ENCODE measurements around the gene ATP11B.
A peak's percentile ranks its signal among the peaks of the same experiment; 100 is the strongest.
"Not testable (repeated sequence)": the region's sequence is repeated elsewhere in the genome, so short reads cannot be mapped to it uniquely, and the experiment has no call there.

The ATP11B gene

GRCh38 chr3:182843478-182843877 is 50.2 kb downstream of the ATP11B start:
- DNase-seq, result no peak

GRCh38 chr3:182848906-182849305 is 55.6 kb downstream of the ATP11B start:
- no peak for DNase-seq

DNA sequence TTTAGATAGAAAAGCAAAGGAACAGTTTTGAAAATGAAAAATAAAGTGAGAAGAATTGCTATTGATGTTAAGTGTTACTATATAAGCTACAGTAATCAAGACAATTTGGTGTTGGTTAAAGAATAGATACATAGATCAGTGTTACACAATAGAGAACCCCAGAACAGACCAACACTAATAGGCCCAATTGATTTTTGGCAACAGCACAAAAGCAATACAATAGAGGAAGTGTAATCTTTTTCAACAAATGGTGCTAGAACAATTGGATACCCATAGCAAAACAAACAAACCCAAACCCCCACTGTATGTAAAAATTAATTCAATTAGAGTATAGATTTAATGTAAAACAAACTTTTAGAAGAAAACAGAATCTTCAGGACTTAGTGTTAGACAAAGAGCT is 61.8 kb downstream of the ATP11B start:
- DNase-seq, result no peak

- peak in 1 of 5 donors; percentile 3 for DNase-seq
Observed at GRCh38 chr3:182861348-182861747, 68.0 kb downstream of the ATP11B start.

DNA sequence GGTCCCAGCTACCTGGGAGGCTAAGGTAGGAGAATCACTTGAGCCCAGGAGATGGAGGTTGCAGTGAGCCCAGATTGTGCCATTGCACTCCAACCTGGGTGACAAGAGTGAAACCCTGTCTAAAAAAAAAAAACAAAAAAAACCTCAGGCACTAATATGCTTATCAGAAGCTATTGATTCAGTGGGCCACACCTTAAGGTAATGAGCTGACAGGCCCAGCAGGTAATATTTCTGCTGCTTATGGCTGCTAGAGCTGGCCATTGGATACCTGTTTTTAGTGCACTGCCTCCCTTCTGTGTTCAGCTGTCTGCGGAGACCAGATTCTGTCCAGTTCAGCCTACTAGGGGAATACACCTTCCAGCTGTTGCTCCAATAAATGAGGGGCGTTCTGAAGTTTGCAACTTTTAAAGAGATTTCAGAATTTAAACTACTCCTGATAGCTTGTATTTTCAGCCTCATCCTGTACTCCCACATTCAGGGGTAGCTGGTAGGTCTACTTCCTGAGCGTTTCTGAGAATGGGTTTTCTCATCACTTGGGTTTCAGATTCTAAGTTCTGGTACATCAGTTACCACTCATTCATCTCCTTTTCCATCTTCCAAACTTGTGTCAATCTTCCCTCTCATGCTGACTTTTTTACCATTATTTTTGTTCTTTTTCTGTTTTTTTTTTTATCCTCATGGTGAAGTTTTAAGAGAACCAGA is 69.0 kb downstream of the ATP11B start:
- DNase-seq, result peak in 1 of 5 donors; percentile 50

- no peak for DNase-seq
Observed at GRCh38 chr3:182869059-182869458, 75.8 kb downstream of the ATP11B start.

DNA sequence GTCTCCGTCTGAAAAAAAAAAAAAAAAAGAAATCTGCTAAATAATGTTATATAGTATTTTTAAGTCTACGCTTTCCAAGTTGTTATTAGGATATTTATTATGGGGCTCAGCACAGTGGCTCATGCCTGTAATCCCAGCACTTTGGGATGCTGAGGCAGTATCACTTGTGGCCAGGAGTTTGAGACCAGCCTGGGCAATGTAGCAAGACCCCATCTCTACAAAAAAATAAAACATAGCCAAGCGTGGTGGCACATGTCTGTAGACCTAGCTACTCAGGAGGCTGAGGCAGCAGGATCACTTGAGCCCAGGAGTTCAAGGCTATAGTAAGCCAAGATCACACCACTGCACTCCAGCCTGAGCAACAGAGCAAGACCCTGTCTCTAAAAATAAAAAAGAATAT is 77.6 kb downstream of the ATP11B start:
- not testable (repeated sequence) for DNase-seq

DNA sequence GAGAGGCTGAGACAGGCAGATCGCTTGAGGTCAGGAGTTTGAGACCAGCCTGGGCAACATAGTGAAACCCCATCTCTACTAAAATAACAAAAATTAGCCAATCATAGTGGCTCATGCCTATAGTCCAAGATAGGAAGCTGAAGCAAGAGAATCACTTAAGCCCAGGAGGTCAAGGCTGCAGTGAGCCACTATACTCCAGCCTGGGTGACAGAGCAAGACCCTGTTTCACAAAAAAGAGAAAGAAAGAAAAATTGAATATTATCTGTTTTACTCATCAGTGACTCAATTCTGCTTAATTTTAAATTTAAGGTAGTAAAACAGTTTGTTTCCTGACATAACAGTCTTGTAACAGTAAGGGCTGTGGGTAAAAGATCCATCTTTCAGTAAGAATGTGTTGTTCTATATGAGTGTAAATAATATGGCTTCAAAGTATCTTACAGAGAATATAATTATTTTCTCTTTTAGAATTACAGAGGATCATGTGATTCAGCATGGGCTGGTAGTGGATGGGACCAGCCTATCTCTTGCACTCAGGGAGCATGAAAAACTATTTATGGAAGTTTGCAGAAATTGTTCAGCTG is 85.8 kb downstream of the ATP11B start:
- no peak for DNase-seq

- no peak for DNase-seq
Observed at GRCh38 chr3:182886497-182886896, 93.2 kb downstream of the ATP11B start.

GRCh38 chr3:182889948-182890629 is 96.8 kb downstream of the ATP11B start:
- DNase-seq, result no peak

- DNase-seq, result no peak
Observed at GRCh38 chr3:182891364-182891763, 98.1 kb downstream of the ATP11B start.

GRCh38 chr3:182892226-182892625 is 98.9 kb downstream of the ATP11B start:
- DNase-seq, result no peak

GRCh38 chr3:182895513-182896112 is 102.3 kb downstream of the ATP11B start:
- no peak for DNase-seq

DNA sequence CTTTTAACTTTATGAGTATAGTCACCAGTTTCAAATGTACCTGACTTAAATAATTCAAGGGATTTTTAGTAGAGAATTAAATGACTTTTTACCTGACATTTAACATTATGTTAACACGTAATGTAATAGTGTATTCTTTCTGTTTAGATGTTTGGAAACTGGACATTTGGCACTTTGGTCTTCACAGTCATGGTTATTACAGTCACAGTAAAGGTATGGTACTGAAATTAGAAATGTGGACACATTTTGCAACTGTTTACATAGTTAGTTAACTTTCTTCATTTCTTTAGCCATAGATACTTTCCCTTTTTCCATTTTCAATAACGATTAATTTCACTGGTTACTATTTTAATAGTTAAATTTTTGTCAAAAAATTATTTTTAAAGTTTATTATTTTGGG is 103.2 kb downstream of the ATP11B start:
- DNase-seq, result no peak

DNA sequence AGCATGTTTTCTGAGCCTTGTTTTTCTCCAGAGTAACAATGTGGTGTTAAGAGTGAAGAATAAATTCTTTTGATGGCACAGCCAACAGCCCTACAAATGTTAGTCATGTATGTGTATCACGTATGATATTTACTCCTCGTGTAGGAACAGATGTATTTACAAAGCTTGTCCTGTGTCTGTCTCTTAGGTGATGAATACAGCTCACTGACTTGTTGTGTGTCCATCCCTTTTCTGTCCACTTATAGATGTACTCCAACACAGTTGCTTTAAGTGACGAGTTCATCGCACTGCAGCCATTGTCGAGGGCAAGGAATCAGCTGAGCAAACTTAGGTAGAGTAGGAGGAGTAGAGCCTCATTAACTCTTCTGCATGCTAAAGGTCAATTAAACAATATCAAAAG is 108.9 kb downstream of the ATP11B start:
- DNase-seq, result no peak

GRCh38 chr3:182904164-182904563 is 110.9 kb downstream of the ATP11B start:
- no peak for DNase-seq

GRCh38 chr3:182905623-182906022 is 112.3 kb downstream of the ATP11B start:
- no peak for DNase-seq

DNA sequence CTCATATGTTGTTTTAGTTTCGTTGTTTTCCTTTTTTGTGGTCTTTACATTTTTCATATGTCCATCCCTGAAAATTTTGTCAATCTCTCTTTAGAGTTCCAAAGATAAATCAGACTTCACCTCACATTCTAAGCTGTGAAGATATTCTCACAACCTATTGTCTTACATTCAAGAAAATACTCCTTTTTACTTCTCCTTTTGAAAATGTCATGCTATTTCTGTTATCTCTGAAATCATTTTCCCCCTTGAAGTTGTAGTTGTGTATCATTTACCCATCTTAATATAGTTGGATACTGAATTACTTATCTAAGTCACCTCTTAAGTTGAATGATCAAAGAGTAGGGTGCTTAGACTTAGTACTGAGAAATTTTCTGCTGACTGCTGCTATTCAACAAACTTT is 112.7 kb downstream of the ATP11B start:
- no peak for DNase-seq

- no peak for DNase-seq
Observed at GRCh38 chr3:182908471-182908870, 115.2 kb downstream of the ATP11B start.

- DNase-seq, result peak in 1 of 5 donors; percentile 20
Observed at GRCh38 chr3:182909318-182910040, 116.2 kb downstream of the ATP11B start.

- DNase-seq, result peak in 1 of 5 donors; percentile 51
Observed at GRCh38 chr3:182910936-182911781, 117.9 kb downstream of the ATP11B start.

GRCh38 chr3:182911782-182912111 is 118.4 kb downstream of the ATP11B start:
- no peak for DNase-seq
